Right lung (tissue), 5 donors: ENCODE data around the gene CEP55. TPM values are rescaled to one million over a fixed set of nuclear protein-coding genes. Genes with fewer than 3 reads are reported as not detected.
"Not testable (repeated sequence)": the region's sequence is repeated elsewhere in the genome, so short reads cannot be mapped to it uniquely, and the experiment has no call there.

ENCODE experiments used
- DNase-seq, 2 donors: peaks; one replicate each; pipeline ENCODE4 v3.0.0-alpha.2; 2013
- polyA plus RNA-seq, 5 donors: library from polyadenylated mRNA; unstranded; fragments of 120-200 nt; gene quantifications; one replicate each; pipeline versions ENCODE4 v1.2.1 to v1.2.3, GENCODE V29; 2013; ENCODE audit warnings: inconsistent platforms in 1 of 5, low replicate concordance in 1 of 5; ENCODE audit not compliant: insufficient read length in 5 of 5, insufficient read depth in 1 of 5

CEP55 gene
- polyA plus RNA-seq, 5 donors, result 10.2 to 33.6 (median 15.7) TPM

GRCh38 chr10:93509816-93510215 lies 13.4 kb downstream of the CEP55 start:
- no peak for DNase-seq

- DNase-seq, result no peak
Measured at GRCh38 chr10:93512565-93512964, 16.2 kb downstream of the CEP55 start.

- no peak for DNase-seq
Measured at GRCh38 chr10:93513091-93513490, 16.7 kb downstream of the CEP55 start.

- peak; percentile 54 to 60 for DNase-seq
Measured at GRCh38 chr10:93514521-93514920, 18.1 kb downstream of the CEP55 start.

GRCh38 chr10:93515071-93516005 lies 18.9 kb downstream of the CEP55 start:
- no peak for DNase-seq

GRCh38 chr10:93516006-93516380 lies 19.6 kb downstream of the CEP55 start:
- no peak for DNase-seq

- DNase-seq, result no peak
Measured at GRCh38 chr10:93518531-93518930, 22.1 kb downstream of the CEP55 start.

- no peak for DNase-seq
Measured at GRCh38 chr10:93535293-93535692, 38.9 kb downstream of the CEP55 start.

GRCh38 chr10:93540871-93541270 lies 44.5 kb downstream of the CEP55 start:
- DNase-seq, result not testable (repeated sequence)

- DNase-seq, result peak; percentile 24 to 39
Measured at GRCh38 chr10:93541402-93542357, 45.3 kb downstream of the CEP55 start.

GRCh38 chr10:93542358-93542791 lies 46.0 kb downstream of the CEP55 start:
- DNase-seq, result peak; percentile 32 to 36

- DNase-seq, result not testable (repeated sequence)
Measured at GRCh38 chr10:93546995-93547394, 50.6 kb downstream of the CEP55 start.

- DNase-seq, result no peak
Measured at GRCh38 chr10:93547522-93547921, 51.1 kb downstream of the CEP55 start.

GRCh38 chr10:93548376-93549071 lies 52.1 kb downstream of the CEP55 start:
- DNase-seq, result no peak

- no peak for DNase-seq
Measured at GRCh38 chr10:93550606-93551005, 54.2 kb downstream of the CEP55 start.

- no peak for DNase-seq
Measured at GRCh38 chr10:93552780-93553179, 56.4 kb downstream of the CEP55 start.

GRCh38 chr10:93553482-93554315 lies 57.3 kb downstream of the CEP55 start:
- DNase-seq, result no peak

- no peak for DNase-seq
Measured at GRCh38 chr10:93554316-93554663, 57.9 kb downstream of the CEP55 start.

- peak; percentile 43 to 66 for DNase-seq
Measured at GRCh38 chr10:93554760-93555432, 58.5 kb downstream of the CEP55 start.

- DNase-seq, result no peak
Measured at GRCh38 chr10:93559490-93559889, 63.1 kb downstream of the CEP55 start.
